Stimulated activated naive B cell treated with anti-CD40 and anti-IgM and Interleukin-4, amounts not matched to agents 10 μg/mL and 1 μg/mL and 100 μg/mL, for 72 hours (primary cell): ENCODE measurements around the gene CENPN.

ENCODE experiments used
- ATAC-seq, 2 donors: fragments of 150-1000 bp; cut with Tn5 transposase; replicated peaks; 2 replicates each; pipeline ENCODE4 v1.10.0; 2021; ENCODE audit warnings: moderate library complexity in 1 of 2
- DNase-seq: peaks from one replicate; pipeline ENCODE4 v3.0.0; 2021
- H3K27ac Mint-ChIP-seq: one replicate; pipeline ENCODE4 v1.8.0; 2022; ENCODE audit warnings: mild to moderate bottlenecking, mixed read lengths
- H3K27me3 Mint-ChIP-seq, 2 donors: one replicate each; pipeline ENCODE4 v1.8.0; 2022; ENCODE audit warnings: mixed read lengths in 2 of 2
- H3K36me3 Mint-ChIP-seq, 2 donors: one replicate each; pipeline ENCODE4 v1.8.0; 2022; ENCODE audit warnings: mixed read lengths in 2 of 2, mild to moderate bottlenecking in 1 of 2
- H3K4me1 Mint-ChIP-seq, 2 donors: one replicate each; pipeline ENCODE4 v1.8.0; 2022; ENCODE audit warnings: mixed read lengths in 2 of 2, mild to moderate bottlenecking in 1 of 2
- H3K4me3 Mint-ChIP-seq, 2 donors: one replicate each; pipeline ENCODE4 v1.8.0; 2022; ENCODE audit warnings: mild to moderate bottlenecking in 2 of 2, mixed read lengths in 2 of 2, moderate library complexity in 1 of 2
- H3K9me3 Mint-ChIP-seq, 2 donors: one replicate each; pipeline ENCODE4 v1.8.0; 2022; ENCODE audit warnings: mixed read lengths in 2 of 2, mild to moderate bottlenecking in 1 of 2

CENPN gene

DNA sequence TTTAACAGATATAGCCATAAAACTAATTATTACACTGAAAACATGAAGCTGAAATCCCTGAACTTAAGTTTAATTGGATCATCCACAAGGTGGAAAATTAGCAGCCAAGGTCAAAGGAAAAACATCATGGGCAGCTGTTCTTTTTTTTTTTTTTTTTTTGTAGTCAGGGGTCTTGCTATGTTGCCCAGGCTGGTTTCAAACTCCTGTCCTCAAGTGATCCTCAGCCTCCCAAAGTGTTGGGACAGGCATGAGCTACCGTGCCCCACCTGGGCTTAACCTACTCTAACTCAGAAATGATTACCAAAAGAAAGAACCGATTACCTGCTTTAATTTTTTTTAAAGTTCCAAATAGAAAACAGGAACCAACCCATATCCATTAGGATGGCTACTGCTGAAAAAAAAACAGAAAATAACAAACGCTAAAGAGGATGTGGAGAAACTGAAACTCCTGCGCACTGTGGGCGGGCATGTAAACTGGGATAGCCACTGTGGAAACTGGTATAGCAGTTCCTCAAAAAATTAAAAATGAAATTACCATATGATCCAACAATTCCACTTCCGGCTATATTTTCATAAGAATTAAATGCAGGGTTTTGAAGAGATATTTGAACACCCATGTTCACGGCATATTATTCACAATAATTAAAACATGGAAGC, 8.9 kb upstream of the CENPN start:
- Mint-ChIP-seq H3K27ac (no peak overlapping the region), H3K27me3 (no peaks in the 10 kb centered on the region)
- DNase-seq: no peak

DNA sequence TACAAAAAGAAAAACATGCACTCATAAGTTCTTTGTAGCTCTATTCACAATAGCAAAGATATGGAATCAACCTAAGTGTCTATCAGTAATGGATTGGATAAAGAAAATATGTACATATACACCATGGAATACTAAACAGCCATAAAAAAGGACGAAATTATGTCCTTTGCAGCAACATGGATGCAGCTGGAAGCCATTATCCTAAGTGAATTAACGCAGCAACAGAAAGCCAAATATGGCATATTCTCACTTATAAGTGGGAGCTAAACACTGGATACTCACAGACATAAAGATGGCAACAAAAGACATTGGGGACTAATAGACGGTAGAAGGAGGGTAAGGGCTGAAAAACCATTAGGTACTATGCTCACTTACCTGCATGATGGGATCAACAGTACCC, 6.1 kb upstream of the CENPN start:
- Mint-ChIP-seq H3K9me3 (no peaks in the 10 kb centered on the region), H3K36me3 (peaks cover 5 to 29% of the 10 kb centered on the region in 2 donors), H3K27ac (no peak overlapping the region), H3K4me3 (no peak overlapping the region), H3K27me3 (no peaks in the 10 kb centered on the region), H3K4me1 (peaks cover 33 to 85% of the 10 kb centered on the region in 2 donors)
- ATAC-seq: no peak
- no peak for DNase-seq

More for the DNA sequence above, 8.9 kb upstream of the CENPN start:
- ATAC-seq: no peak
- peak overlapping the region; percentile 60 to 86 for H3K4me3 Mint-ChIP-seq
- H3K36me3 Mint-ChIP-seq: peaks cover 20 to 45% of the 10 kb centered on the region in 2 donors
- peaks cover 24 to 73% of the 10 kb centered on the region in 2 donors for H3K4me1 Mint-ChIP-seq
- H3K9me3 Mint-ChIP-seq: no peaks in the 10 kb centered on the region

DNA sequence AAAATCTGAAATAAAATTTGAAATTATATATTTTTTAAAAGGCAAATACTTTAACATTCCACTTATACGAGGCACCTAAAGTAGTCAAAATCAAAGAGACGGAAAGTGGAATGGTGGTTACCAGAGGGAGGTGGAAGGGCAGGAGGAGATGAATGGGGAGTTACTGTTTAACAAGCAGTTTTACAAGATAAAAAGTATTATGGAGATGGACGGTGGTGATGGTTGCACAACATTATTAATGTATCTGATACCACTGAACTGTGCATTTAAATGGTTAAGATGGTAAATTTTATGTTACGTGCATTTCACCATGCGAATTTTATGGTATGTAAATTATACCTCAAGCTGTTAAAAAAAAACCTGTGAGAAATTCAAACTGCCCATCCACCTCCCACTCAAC, 5.7 kb upstream of the CENPN start:
- no peak for DNase-seq
- no peak overlapping the region for H3K4me3 Mint-ChIP-seq
- peaks cover 35 to 89% of the 10 kb centered on the region in 2 donors for H3K4me1 Mint-ChIP-seq
- no peak overlapping the region for H3K27ac Mint-ChIP-seq
- ATAC-seq: no peak
- no peaks in the 10 kb centered on the region for H3K9me3 Mint-ChIP-seq
- peaks cover 5 to 29% of the 10 kb centered on the region in 2 donors for H3K36me3 Mint-ChIP-seq
- no peaks in the 10 kb centered on the region for H3K27me3 Mint-ChIP-seq

DNA sequence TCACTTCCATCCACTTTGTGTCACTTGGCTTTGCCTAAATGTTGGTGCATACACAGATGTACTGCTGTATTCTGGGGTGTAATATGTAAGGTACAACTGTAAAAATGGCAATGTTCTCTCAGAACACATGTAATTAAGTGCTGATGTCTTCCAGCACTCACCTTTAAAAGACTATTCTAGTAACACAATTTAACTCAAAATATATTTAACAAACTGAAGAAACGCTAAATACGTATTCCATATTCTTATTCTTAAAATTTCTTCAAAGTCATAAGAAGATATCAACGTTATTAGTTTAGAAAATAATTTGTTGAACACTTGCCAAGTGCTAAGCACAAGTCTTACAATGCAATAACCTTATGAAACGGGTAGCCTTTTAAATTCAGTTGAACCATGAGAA, 4.0 kb upstream of the CENPN start:
- Mint-ChIP-seq H3K4me3 (peak overlapping the region in 1 of 2 donors; percentile 10), H3K27ac (no peak overlapping the region), H3K36me3 (peaks cover 5 to 33% of the 10 kb centered on the region in 2 donors), H3K4me1 (peaks cover 32 to 82% of the 10 kb centered on the region in 2 donors), H3K9me3 (no peaks in the 10 kb centered on the region), H3K27me3 (no peaks in the 10 kb centered on the region)
- no peak for ATAC-seq
- no peak for DNase-seq

DNA sequence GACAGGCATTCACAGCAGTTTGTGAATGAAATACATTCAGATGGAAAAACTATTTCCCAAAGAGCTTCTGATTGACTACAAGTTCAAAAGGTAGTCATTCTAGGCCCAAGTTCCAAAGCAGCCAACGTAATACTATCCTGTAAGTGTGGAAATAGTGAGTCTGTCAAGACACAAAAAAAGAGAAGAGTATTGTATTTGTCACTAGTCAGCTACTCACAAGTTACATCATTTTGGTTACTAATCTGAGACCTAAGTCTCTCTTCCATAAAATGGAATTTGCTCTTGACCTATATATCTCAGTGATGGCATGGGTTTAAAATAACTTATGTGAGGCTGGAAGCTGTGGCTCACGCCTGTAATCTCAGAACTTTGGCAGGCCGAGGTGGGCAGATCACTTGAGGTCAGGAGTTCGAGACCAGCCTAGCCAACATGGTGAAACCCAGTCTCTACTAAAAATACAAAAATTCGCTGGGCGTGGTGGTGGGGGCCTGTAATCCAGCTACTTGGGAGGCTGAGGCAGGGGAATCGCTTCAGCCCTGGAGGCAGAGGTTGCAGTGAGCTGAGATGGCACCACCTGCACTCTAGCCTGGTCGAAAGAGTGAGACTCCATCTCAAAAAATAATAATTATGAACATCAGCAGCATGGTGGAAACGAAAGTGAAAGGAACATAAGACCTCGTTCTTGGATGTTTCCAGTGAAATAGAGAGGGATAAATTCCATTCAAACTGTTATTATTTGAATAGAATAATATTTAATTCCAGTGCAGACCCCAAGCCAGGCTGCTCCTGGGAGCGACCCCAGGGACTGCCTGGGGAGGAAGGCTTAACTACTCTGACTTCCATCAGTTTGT, 3.2 kb upstream of the CENPN start:
- ATAC-seq (no peak), DNase-seq (no peak)
- peak overlapping the region; percentile 79 for H3K27ac Mint-ChIP-seq
- no peaks in the 10 kb centered on the region for H3K9me3 Mint-ChIP-seq
- H3K4me1 Mint-ChIP-seq: peaks cover 32 to 81% of the 10 kb centered on the region in 2 donors
- H3K4me3 Mint-ChIP-seq: peak overlapping the region; percentile 48 to 74
- H3K36me3 Mint-ChIP-seq: peaks cover 4 to 32% of the 10 kb centered on the region in 2 donors
- no peaks in the 10 kb centered on the region for H3K27me3 Mint-ChIP-seq

DNA sequence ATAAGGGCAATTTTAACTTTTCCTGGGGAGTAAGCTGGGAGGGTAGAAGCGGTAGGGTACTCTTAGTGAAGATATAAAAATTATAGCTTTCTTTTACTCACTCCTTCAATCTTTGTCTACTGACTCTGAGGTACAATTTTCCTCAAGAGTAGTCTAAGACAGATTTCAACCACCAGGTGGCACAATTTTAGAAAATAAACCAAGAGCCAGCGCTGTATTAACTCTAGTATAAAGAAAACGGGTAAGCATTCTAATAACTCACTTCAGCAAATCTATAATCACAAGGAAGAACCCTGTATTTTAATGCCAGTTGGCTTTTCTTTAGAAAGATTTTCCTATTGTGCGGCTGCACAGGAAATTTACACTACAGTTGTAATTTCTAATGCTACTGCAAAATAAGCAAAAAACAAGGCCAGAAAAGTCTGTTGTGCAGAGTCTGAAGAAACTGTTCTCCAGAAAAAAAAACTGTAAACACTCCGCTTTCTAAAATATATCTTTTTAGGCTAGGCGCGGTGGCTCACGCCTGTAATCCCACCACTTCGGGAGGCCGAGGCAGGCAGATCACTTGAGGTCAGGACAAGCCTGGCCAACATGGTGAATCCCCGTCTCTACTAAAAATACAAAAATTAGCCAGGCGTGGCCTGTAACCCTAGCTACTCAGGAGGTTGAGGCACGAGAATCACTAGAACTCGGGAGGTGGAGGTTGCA, 2.2 kb upstream of the CENPN start:
- DNase-seq (no peak), ATAC-seq (no peak)
- Mint-ChIP-seq H3K4me1 (peaks cover 23 to 72% of the 10 kb centered on the region in 2 donors), H3K9me3 (no peaks in the 10 kb centered on the region), H3K27me3 (no peaks in the 10 kb centered on the region), H3K27ac (no peak overlapping the region), H3K4me3 (peak overlapping the region; percentile 72 to 74), H3K36me3 (peaks cover 0 to 22% of the 10 kb centered on the region in 2 donors)

DNA sequence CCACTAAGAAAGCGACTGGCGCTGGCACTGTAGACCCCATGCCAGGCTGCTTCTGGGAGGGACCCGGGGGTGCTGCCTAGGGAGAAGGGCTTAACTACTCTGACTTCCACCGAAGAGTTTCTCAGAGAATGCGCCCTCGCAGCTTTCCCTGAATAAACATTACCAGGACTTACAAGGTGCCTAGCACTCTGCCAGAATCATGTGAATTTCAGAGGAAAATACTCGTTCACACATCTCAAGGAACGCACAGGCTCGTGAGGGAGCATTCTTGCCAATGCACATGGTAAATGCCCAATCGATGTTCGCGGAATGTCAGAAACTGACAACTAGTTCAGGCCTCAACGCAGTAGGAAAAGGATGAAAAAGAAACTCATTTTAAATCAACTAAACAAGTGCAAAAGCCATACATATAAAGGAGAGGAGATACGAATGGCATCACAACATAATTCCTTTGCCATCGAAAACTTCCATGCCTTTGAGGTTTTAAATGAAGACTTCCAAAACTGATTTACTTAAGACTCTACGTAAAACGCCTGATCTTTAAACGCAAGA, 1.3 kb upstream of the CENPN start:
- DNase-seq: no peak

DNA sequence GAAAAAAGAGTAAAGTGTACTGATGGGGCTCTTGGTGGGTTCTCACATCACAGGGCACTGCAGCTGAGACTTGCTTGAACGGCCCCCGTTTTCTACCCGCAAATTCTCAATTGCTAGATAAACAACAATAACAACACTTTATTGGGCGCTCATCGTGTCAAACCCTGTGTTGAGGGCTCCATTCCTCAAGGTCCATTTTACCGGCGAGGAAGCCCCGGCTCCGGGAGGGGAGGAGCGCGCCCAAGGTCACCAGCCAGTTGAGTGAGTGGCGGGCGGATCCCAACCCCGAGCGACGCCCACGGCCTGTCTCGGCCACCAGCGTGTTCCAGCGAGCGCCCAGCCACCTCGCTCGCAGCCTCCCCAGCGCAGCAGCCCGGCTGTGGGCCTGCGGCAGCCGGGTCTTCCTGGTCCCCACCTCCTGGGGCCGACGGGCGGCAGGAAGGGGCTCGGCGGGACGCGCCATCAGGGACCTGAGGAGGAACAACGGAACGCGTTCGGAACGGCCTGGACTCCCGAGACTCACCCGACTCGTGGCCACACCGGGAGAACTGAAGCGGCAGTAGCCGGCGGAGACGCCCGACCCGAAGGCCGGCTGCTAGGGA, 702 bp upstream of the CENPN start:
- DNase-seq (peak; percentile 72), ATAC-seq (peak; percentile 50 to 56)
- Mint-ChIP-seq H3K4me1 (peaks cover 22 to 58% of the 10 kb centered on the region in 2 donors), H3K36me3 (peaks cover 0 to 22% of the 10 kb centered on the region in 2 donors), H3K9me3 (no peaks in the 10 kb centered on the region), H3K4me3 (peak overlapping the region; percentile 96 to 98), H3K27ac (peak overlapping the region; percentile 100), H3K27me3 (no peaks in the 10 kb centered on the region)

More for the DNA sequence above, 1.3 kb upstream of the CENPN start:
- no peaks in the 10 kb centered on the region for H3K27me3 Mint-ChIP-seq
- H3K4me1 Mint-ChIP-seq: peaks cover 21 to 64% of the 10 kb centered on the region in 2 donors
- H3K9me3 Mint-ChIP-seq: no peaks in the 10 kb centered on the region
- H3K36me3 Mint-ChIP-seq: peaks cover 0 to 20% of the 10 kb centered on the region in 2 donors
- no peak for ATAC-seq
- H3K4me3 Mint-ChIP-seq: peak overlapping the region; percentile 96 to 98
- H3K27ac Mint-ChIP-seq: peak overlapping the region; percentile 100

DNA sequence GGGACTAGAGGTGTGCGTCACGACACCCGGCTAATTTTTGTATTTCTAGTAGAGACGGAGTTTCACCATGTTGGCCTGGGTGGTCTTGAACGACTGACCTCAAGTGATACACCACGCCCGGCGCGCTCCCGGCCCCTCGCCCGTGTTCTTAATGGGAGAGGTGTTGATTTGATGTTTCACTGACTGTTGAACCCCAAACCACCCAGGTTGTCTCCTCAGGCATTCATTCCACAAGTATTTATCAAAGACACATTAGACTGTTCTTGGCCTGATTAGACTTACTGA, 1.4 kb downstream of the CENPN start:
- DNase-seq (no peak), ATAC-seq (no peak)
- peaks cover 9 to 23% of the 10 kb centered on the region in 2 donors for H3K36me3 Mint-ChIP-seq
- H3K27ac Mint-ChIP-seq: peak overlapping the region; percentile 51
- H3K27me3 Mint-ChIP-seq: no peaks in the 10 kb centered on the region
- H3K9me3 Mint-ChIP-seq: no peaks in the 10 kb centered on the region
- H3K4me1 Mint-ChIP-seq: peaks cover 17 to 39% of the 10 kb centered on the region in 2 donors
- H3K4me3 Mint-ChIP-seq: peak overlapping the region; percentile 96 to 98

DNA sequence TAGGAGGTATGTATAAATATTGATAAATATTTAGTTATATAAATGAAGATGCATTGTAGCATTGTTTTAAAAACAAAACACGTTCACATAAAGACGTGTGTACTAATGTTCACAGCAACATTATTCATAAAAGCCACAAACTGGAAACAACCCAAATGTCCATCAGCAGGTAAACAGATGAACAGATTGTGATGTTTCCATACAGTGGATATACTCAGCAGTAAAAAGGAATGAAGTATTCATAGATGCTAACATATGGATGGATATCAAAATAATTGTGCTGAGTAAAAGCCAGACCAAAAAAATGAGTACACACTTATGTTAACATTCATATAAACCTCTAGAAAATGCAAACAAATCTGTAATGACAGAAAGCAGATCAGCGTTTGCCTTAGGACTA, 6.0 kb downstream of the CENPN start:
- Mint-ChIP-seq H3K36me3 (peaks cover 19 to 53% of the 10 kb centered on the region in 2 donors), H3K4me1 (peaks cover 5 to 8% of the 10 kb centered on the region in 2 donors)

DNA sequence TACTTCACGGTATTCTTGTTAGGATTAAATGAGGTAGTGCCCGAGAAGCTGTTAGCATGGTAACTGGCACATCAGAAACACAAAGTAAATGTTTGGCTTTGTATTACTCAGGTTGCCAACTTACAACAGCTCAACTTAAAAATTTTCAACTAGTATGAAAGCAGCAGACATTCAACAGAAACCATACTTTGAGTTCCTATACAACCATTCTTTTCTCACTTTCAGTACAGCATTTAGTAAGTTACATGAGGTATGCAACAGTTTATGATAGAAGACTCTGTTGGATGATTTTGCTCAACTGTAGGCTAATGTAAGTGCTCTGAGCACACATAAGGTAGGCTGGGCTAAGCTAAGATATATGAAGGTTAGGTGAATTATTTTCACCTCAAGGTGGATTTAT, 7.7 kb downstream of the CENPN start:
- H3K4me3 Mint-ChIP-seq: no peak overlapping the region
- no peak for ATAC-seq
- H3K27ac Mint-ChIP-seq: no peak overlapping the region
- no peaks in the 10 kb centered on the region for H3K9me3 Mint-ChIP-seq
- H3K4me1 Mint-ChIP-seq: peaks cover 0 to 4% of the 10 kb centered on the region in 2 donors
- peaks cover 28 to 65% of the 10 kb centered on the region in 2 donors for H3K36me3 Mint-ChIP-seq
- no peak for DNase-seq
- no peaks in the 10 kb centered on the region for H3K27me3 Mint-ChIP-seq

More for the DNA sequence above, 6.0 kb downstream of the CENPN start:
- no peak overlapping the region for H3K27ac Mint-ChIP-seq
- H3K27me3 Mint-ChIP-seq: no peaks in the 10 kb centered on the region
- no peak overlapping the region for H3K4me3 Mint-ChIP-seq
- H3K9me3 Mint-ChIP-seq: no peaks in the 10 kb centered on the region
- DNase-seq (no peak), ATAC-seq (no peak)

DNA sequence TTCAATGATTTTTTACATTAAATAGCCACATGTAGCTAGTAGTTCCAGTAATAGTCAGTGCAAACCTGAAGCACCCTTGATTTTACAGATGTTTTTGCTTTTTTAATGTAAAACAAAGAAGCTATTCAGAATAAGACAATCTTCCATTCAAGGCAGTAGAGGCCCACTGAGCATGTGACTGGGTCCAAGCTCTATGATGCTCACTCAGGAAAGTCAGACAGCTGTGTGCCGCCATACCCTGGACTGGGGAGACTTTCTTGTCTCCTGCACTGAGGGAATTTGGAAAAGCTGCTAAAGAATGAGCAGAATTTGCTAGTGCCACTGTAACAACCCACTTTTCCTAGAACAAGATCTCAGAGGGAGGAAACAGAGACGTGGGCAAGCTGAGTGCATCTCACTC, 11.5 kb downstream of the CENPN start:
- Mint-ChIP-seq H3K27me3 (no peaks in the 10 kb centered on the region), H3K4me3 (no peak overlapping the region), H3K9me3 (no peaks in the 10 kb centered on the region), H3K36me3 (peaks cover 24 to 63% of the 10 kb centered on the region in 2 donors), H3K27ac (no peak overlapping the region), H3K4me1 (no peaks in the 10 kb centered on the region)
- ATAC-seq: no peak
- DNase-seq: no peak

DNA sequence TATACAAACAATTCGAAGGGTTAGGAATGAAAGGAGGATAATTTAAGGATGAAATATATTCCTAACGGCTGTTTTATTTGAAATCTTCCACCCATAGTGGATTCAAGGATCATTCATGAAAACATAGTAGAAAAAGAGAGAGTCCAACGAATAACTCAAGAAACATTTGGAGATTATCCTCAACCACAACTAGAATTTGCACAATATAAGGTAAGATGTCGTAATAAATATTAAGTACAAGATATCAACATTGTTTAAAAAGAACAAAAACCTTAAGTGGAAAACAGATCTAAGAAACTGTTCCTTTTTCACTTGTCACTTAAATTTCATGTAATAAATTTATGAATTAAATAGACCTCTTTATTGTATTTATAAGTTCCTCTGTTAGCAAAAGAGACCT, 19.4 kb downstream of the CENPN start:
- no peaks in the 10 kb centered on the region for H3K9me3 Mint-ChIP-seq
- no peak overlapping the region for H3K4me3 Mint-ChIP-seq
- ATAC-seq: no peak
- H3K4me1 Mint-ChIP-seq: no peaks in the 10 kb centered on the region
- peaks cover 32 to 56% of the 10 kb centered on the region in 2 donors for H3K36me3 Mint-ChIP-seq
- DNase-seq: no peak
- H3K27me3 Mint-ChIP-seq: no peaks in the 10 kb centered on the region
- no peak overlapping the region for H3K27ac Mint-ChIP-seq
